ENCODE data around the gene TEAD2. TPM values are rescaled to one million over a fixed set of nuclear protein-coding genes. Genes with fewer than 3 reads are reported as not detected.

Gene TEAD2
- total and polyA plus RNA-seq, 2 donors (not counting 1 experiment from before 2014, with no cell fraction given): 5.8 to 12.0 TPM

GRCh38 chr19:49408816-49409440 lies 46.7 kb upstream of the TEAD2 start:
- H3K9ac ChIP-seq (ENCODE audit: low read length): no peak overlapping the region
- peak overlapping the region; percentile 74 for H2AFZ ChIP-seq (ENCODE audit: insufficient read depth, low read depth, low read length, poor library complexity, severe bottlenecking)
- no peaks in the 10 kb centered on the region for H3K79me2 ChIP-seq (ENCODE audit: control insufficient read depth, insufficient read depth, low read length)
- DNase-seq: no peak
- WGBS (ENCODE audit: insufficient coverage): 90% methylated on average over 6 of the region's 8 CpGs
- Mint-ChIP-seq H3K4me1 (peaks cover 50% of the 10 kb centered on the region), H3K27me3 (no peaks in the 10 kb centered on the region), H3K9me3 (ENCODE audit: insufficient read depth) (no peaks in the 10 kb centered on the region), H3K27ac (peak overlapping the region; percentile 78), H3K4me3 (peak overlapping the region; percentile 52)
- H4K20me1 ChIP-seq (ENCODE audit: control insufficient read depth, insufficient read depth, low read length, poor library complexity, severe bottlenecking): no peaks in the 10 kb centered on the region
- H3K4me2 ChIP-seq (replicated peaks; ENCODE audit: low read depth, low read length, poor library complexity, severe bottlenecking): peak overlapping the region; percentile 71
- intact Hi-C loops (cut with micrococcal nuclease): loop anchor here (2.0 kb wide), 1 partner anchor 16 kb away; the partner anchor contains the start of gene GFY
- no peak for TF ChIP-seq EZH2 (IDR thresholded peaks at IDR 0.05; ENCODE audit: borderline replicate concordance, insufficient read depth, low read depth, low read length, poor library complexity, severe bottlenecking)
- TF ChIP-seq CTCF (IDR thresholded peaks at IDR 0.05): no peak
- CTCF ChIA-PET: interaction anchor here (0.7 to 4.4 kb wide), 9 partner anchors 9 to 183 kb away, joined by 3 to 25 read pairs (median 3); no protein-coding TSS in a partner anchor
- peaks cover 0 to 3% (median 0%) of the 10 kb centered on the region in 3 donors for H3K9me3 ChIP-seq (ENCODE audit: control extremely low read depth in 1 of 3, control insufficient read depth in 2 of 3, insufficient read depth in 1 of 3, low read length in 2 of 3)
- peaks cover 34 to 43% of the 10 kb centered on the region in 2 donors for H3K4me1 ChIP-seq (ENCODE audit: control insufficient read depth in 2 of 2, insufficient read depth in 2 of 2, low read length in 2 of 2)
- peak overlapping the region in 1 of 5 experiments; percentile 45 for H3K4me3 ChIP-seq (ENCODE audit: control extremely low read depth in 1 of 5, extremely low read depth in 1 of 5, insufficient read depth in 1 of 5, low read depth in 2 of 5, low read length in 4 of 5)
- H3K27me3 ChIP-seq (replicated peaks in 1 of 4; ENCODE audit: control extremely low read depth in 1 of 4, control insufficient read depth in 3 of 4, insufficient read depth in 4 of 4, low read length in 3 of 4): no peaks in the 10 kb centered on the region
- no peaks in the 10 kb centered on the region for H3K36me3 ChIP-seq (replicated peaks in 1 of 2; ENCODE audit: control extremely low read depth in 1 of 2, control insufficient read depth in 1 of 2, extremely low read depth in 1 of 2, insufficient read depth in 2 of 2, low read length in 1 of 2)
- peak; percentile 39 for ATAC-seq (ENCODE audit: low read depth)
- H3K27ac ChIP-seq (ENCODE audit: low read length in 2 of 2): peak overlapping the region; percentile 50 to 55
- POLR2A ChIA-PET: interaction anchor here (0.7 to 1.2 kb wide), 4 partner anchors 13 to 195 kb away, joined by 3 to 5 read pairs (median 3); no protein-coding TSS in a partner anchor

- ATAC-seq (ENCODE audit: low read depth) (no peak), DNase-seq (no peak)
- ChIA-PET CTCF (interaction anchor here (1.0 to 2.1 kb wide), 2 partner anchors 16 to 22 kb away, joined by 3 to 11 read pairs; no protein-coding TSS in a partner anchor), POLR2A (no interaction called here)
- Histone ChIP-seq H3K9ac (ENCODE audit: low read length) (no peak overlapping the region), H3K4me3 (ENCODE audit: control extremely low read depth in 1 of 5, extremely low read depth in 1 of 5, insufficient read depth in 1 of 5, low read depth in 2 of 5, low read length in 4 of 5) (no peak overlapping the region), H3K27ac (ENCODE audit: low read length in 2 of 2) (no peak overlapping the region), H3K9me3 (ENCODE audit: control extremely low read depth in 1 of 3, control insufficient read depth in 2 of 3, insufficient read depth in 1 of 3, low read length in 2 of 3) (peaks cover 0 to 3% (median 0%) of the 10 kb centered on the region in 3 donors), H4K20me1 (ENCODE audit: control insufficient read depth, insufficient read depth, low read length, poor library complexity, severe bottlenecking) (no peaks in the 10 kb centered on the region), H3K4me1 (ENCODE audit: control insufficient read depth in 2 of 2, insufficient read depth in 2 of 2, low read length in 2 of 2) (peaks cover 40 to 57% of the 10 kb centered on the region in 2 donors), H3K36me3 (replicated peaks in 1 of 2; ENCODE audit: control extremely low read depth in 1 of 2, control insufficient read depth in 1 of 2, extremely low read depth in 1 of 2, insufficient read depth in 2 of 2, low read length in 1 of 2) (no peaks in the 10 kb centered on the region), H3K4me2 (replicated peaks; ENCODE audit: low read depth, low read length, poor library complexity, severe bottlenecking) (no peak overlapping the region), H3K79me2 (ENCODE audit: control insufficient read depth, insufficient read depth, low read length) (no peaks in the 10 kb centered on the region), H2AFZ (ENCODE audit: insufficient read depth, low read depth, low read length, poor library complexity, severe bottlenecking) (no peak overlapping the region), H3K27me3 (replicated peaks in 1 of 4; ENCODE audit: control extremely low read depth in 1 of 4, control insufficient read depth in 3 of 4, insufficient read depth in 4 of 4, low read length in 3 of 4) (no peaks in the 10 kb centered on the region)
- Mint-ChIP-seq H3K4me3 (no peak overlapping the region), H3K27me3 (no peaks in the 10 kb centered on the region), H3K27ac (no peak overlapping the region), H3K9me3 (ENCODE audit: insufficient read depth) (no peaks in the 10 kb centered on the region), H3K4me1 (peaks cover 60% of the 10 kb centered on the region)
- TF ChIP-seq CTCF (IDR thresholded peaks at IDR 0.05) (no peak), EZH2 (IDR thresholded peaks at IDR 0.05; ENCODE audit: borderline replicate concordance, insufficient read depth, low read depth, low read length, poor library complexity, severe bottlenecking) (no peak)
- intact Hi-C loops (cut with micrococcal nuclease): loop anchor here (2.0 kb wide), 1 partner anchor 17 kb away; the partner anchor contains the start of gene GFY
- 95% methylated on average over 16 of the region's 16 CpGs for WGBS (ENCODE audit: insufficient coverage)
Observed at GRCh38 chr19:49407482-49408015, 45.3 kb upstream of the TEAD2 start.

Data from B cell (primary cell).